ENCODE measurements around the gene USF2. TPM values are rescaled to one million over a fixed set of nuclear protein-coding genes. Genes with fewer than 3 reads are reported as not detected.

Gene USF2
- polyA plus RNA-seq, 3 donors: 2.7 to 248 (median 5.0) TPM

GRCh38 chr19:35317464-35318043 lies 48.8 kb downstream of the USF2 start:
- Histone ChIP-seq H3K27me3 (ENCODE audit: control insufficient read depth in 2 of 2, insufficient read depth in 2 of 2, low read length in 2 of 2) (no peaks in the 10 kb centered on the region), H2AFZ (ENCODE audit: insufficient read depth, low read depth, low read length, poor library complexity, severe bottlenecking) (peak overlapping the region; percentile 66), H3K4me3 (replicated peaks in 1 of 3; ENCODE audit: low read depth in 2 of 3, low read length in 3 of 3) (no peak overlapping the region), H3K27ac (ENCODE audit: low read depth in 1 of 2, low read length in 2 of 2) (peak overlapping the region; percentile 83 to 90), H3K36me3 (replicated peaks in 1 of 2; ENCODE audit: control insufficient read depth in 1 of 2, insufficient read depth in 2 of 2, low read length in 2 of 2) (no peaks in the 10 kb centered on the region), H4K20me1 (ENCODE audit: insufficient read depth, low read length) (no peaks in the 10 kb centered on the region), H3K9ac (ENCODE audit: insufficient read depth, low read length, poor library complexity, severe bottlenecking) (no peak overlapping the region), H3K4me1 (ENCODE audit: control insufficient read depth in 1 of 2, insufficient read depth in 2 of 2, low read length in 2 of 2) (peaks cover 54 to 61% of the 10 kb centered on the region in 2 donors), H3K79me2 (ENCODE audit: insufficient read depth, low read length) (no peaks in the 10 kb centered on the region), H3K4me2 (replicated peaks; ENCODE audit: extremely low read depth, low read length, poor library complexity, severe bottlenecking) (no peak overlapping the region), H3K9me3 (replicated peaks in 1 of 2; ENCODE audit: control insufficient read depth in 1 of 2, insufficient read depth in 1 of 2, low read length in 2 of 2) (no peaks in the 10 kb centered on the region)
- intact Hi-C loops (cut with micrococcal nuclease): loop anchor here in 1 of 2 donors (2.0 to 5.0 kb wide), 3 partner anchors 45 to 119 kb away; no protein-coding TSS in a partner anchor
- 40% methylated on average over 7 of the region's 7 CpGs for WGBS (ENCODE audit: insufficient coverage)
- Mint-ChIP-seq H3K9me3 (peaks cover 0 to 5% (median 2%) of the 10 kb centered on the region in 7 donors), H3K36me3 (peaks cover 0 to 11% of the 10 kb centered on the region in 2 donors), H3K27ac (peak overlapping the region; percentile 86 to 99 (median 98)), H3K4me1 (peaks cover 57% of the 10 kb centered on the region), H3K27me3 (ENCODE audit: low read depth in 3 of 3) (peaks cover 0 to 5% (median 2%) of the 10 kb centered on the region in 3 donors), H3K4me3 (peak overlapping the region in 1 of 2 donors; percentile 67)
- peak; percentile 51 to 63 (median 59) for DNase-seq
- TF ChIP-seq CTCF (IDR thresholded peaks at IDR 0.05): no peak

GRCh38 chr19:35318679-35319448 lies 50.1 kb downstream of the USF2 start:
- H3K9me3 ChIP-seq (replicated peaks in 1 of 2; ENCODE audit: control insufficient read depth in 1 of 2, insufficient read depth in 1 of 2, low read length in 2 of 2): no peaks in the 10 kb centered on the region
- H3K4me3 Mint-ChIP-seq: peak overlapping the region; percentile 20 to 67
- H3K27ac Mint-ChIP-seq: peak overlapping the region; percentile 87 to 99 (median 98)
- WGBS (ENCODE audit: insufficient coverage): 42% methylated on average over 14 of the region's 16 CpGs
- H3K4me1 Mint-ChIP-seq: peaks cover 65% of the 10 kb centered on the region
- peak overlapping the region; percentile 35 for H3K9ac ChIP-seq (ENCODE audit: insufficient read depth, low read length, poor library complexity, severe bottlenecking)
- no peak for TF ChIP-seq CTCF (IDR thresholded peaks at IDR 0.05)
- DNase-seq: peak; percentile 97 to 99 (median 97)
- no peaks in the 10 kb centered on the region for H3K27me3 ChIP-seq (ENCODE audit: control insufficient read depth in 2 of 2, insufficient read depth in 2 of 2, low read length in 2 of 2)
- H3K27me3 Mint-ChIP-seq (ENCODE audit: low read depth in 3 of 3): peaks cover 0 to 5% (median 2%) of the 10 kb centered on the region in 3 donors
- H3K4me3 ChIP-seq (replicated peaks in 1 of 3; ENCODE audit: low read depth in 2 of 3, low read length in 3 of 3): no peak overlapping the region
- intact Hi-C loops (cut with micrococcal nuclease): loop anchor here in 1 of 2 donors (1.0 to 5.0 kb wide), 4 partner anchors 13 to 118 kb away; no protein-coding TSS in a partner anchor
- no peaks in the 10 kb centered on the region for H3K79me2 ChIP-seq (ENCODE audit: insufficient read depth, low read length)
- no peak overlapping the region for H3K4me2 ChIP-seq (replicated peaks; ENCODE audit: extremely low read depth, low read length, poor library complexity, severe bottlenecking)
- no peaks in the 10 kb centered on the region for H3K36me3 ChIP-seq (replicated peaks in 1 of 2; ENCODE audit: control insufficient read depth in 1 of 2, insufficient read depth in 2 of 2, low read length in 2 of 2)
- H3K36me3 Mint-ChIP-seq: peaks cover 0 to 11% of the 10 kb centered on the region in 2 donors
- peaks cover 0 to 7% (median 2%) of the 10 kb centered on the region in 7 donors for H3K9me3 Mint-ChIP-seq
- H4K20me1 ChIP-seq (ENCODE audit: insufficient read depth, low read length): no peaks in the 10 kb centered on the region
- H3K4me1 ChIP-seq (ENCODE audit: control insufficient read depth in 1 of 2, insufficient read depth in 2 of 2, low read length in 2 of 2): peaks cover 65 to 75% of the 10 kb centered on the region in 2 donors
- H2AFZ ChIP-seq (ENCODE audit: insufficient read depth, low read depth, low read length, poor library complexity, severe bottlenecking): peak overlapping the region; percentile 21
- peak overlapping the region; percentile 83 to 90 for H3K27ac ChIP-seq (ENCODE audit: low read depth in 1 of 2, low read length in 2 of 2)
